SK-N-SH (cell line): Measurements from ENCODE around the gene CES3.

Experiments used
- CTCF ChIP-seq: fragments of 200-600 bp; sonication (generic); IDR thresholded peaks from 2 replicates; pipeline ENCODE4 v1.6.1; 2017; ENCODE audit warnings: antibody characterized with exemption, mild to moderate bottlenecking, moderate library complexity
- ELF1 ChIP-seq: IDR thresholded peaks from 2 replicates; pipeline ENCODE4 v1.4.0; 2012

- TF ChIP-seq ELF1 = no peak
- no peak for TF ChIP-seq CTCF
Measured at GRCh38 chr16:66975302-66975893, 14.3 kb downstream of the CES3 start.
